Measurements from ENCODE around the gene IFNB1.

Gene IFNB1

DNA sequence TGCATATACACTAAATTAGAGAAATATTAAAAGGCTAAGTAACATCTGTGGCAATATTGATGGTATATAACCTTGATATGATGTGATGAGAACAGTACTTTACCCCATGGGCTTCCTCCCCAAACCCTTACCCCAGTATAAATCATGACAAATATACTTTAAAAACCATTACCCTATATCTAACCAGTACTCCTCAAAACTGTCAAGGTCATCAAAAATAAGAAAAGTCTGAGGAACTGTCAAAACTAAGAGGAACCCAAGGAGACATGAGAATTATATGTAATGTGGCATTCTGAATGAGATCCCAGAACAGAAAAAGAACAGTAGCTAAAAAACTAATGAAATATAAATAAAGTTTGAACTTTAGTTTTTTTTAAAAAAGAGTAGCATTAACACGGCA lies 7.3 kb upstream of the IFNB1 start:
- TF ChIP-seq CTCF (IDR thresholded peaks at IDR 0.05; ENCODE audit: borderline replicate concordance, insufficient read depth, low read depth, low read length), result no peak
- H3K4me3 ChIP-seq (ENCODE audit: low read depth, low read length), result no peak overlapping the region

DNA sequence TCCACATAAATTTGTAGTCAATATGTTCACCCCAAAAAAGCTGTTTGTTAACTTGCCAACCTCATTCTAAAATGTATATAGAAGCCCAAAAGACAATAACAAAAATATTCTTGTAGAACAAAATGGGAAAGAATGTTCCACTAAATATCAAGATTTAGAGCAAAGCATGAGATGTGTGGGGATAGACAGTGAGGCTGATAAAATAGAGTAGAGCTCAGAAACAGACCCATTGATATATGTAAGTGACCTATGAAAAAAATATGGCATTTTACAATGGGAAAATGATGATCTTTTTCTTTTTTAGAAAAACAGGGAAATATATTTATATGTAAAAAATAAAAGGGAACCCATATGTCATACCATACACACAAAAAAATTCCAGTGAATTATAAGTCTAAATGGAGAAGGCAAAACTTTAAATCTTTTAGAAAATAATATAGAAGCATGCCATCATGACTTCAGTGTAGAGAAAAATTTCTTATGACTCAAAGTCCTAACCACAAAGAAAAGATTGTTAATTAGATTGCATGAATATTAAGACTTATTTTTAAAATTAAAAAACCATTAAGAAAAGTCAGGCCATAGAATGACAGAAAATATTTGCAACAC lies 6.6 kb upstream of the IFNB1 start:
- TF ChIP-seq CTCF (IDR thresholded peaks at IDR 0.05; ENCODE audit: borderline replicate concordance, insufficient read depth, low read depth, low read length), result no peak

DNA sequence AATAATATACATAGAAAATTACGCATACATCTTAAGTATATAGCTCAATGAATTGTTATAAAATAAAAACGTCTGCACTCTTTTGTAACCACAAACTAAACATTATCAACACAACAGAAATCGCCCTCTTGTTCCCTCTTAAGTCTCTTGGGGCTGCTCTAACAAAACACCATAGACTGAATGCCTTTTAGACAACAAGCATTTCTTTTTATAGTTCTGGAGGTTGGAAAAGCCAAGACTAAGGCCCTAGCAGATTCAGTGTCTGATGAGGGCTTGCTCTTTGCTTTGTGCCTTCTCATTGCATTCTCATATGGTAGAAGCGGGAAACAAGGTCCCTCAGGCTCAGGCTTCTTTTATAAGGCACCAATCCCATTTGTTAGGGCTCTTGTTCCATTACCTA lies 4.9 kb upstream of the IFNB1 start:
- TF ChIP-seq CTCF (IDR thresholded peaks at IDR 0.05; ENCODE audit: borderline replicate concordance, insufficient read depth, low read depth, low read length), result no peak
- no peak overlapping the region for H3K4me3 ChIP-seq (ENCODE audit: low read depth, low read length)

More for the DNA sequence above, 6.6 kb upstream of the IFNB1 start:
- no peak overlapping the region for H3K4me3 ChIP-seq (ENCODE audit: low read depth, low read length)

- TF ChIP-seq CTCF (IDR thresholded peaks at IDR 0.05; ENCODE audit: borderline replicate concordance, insufficient read depth, low read depth, low read length), result no peak
- H3K4me3 ChIP-seq (ENCODE audit: low read depth, low read length), result no peak overlapping the region
Measured at GRCh38 chr9:21081999-21082398, 4.3 kb upstream of the IFNB1 start.

DNA sequence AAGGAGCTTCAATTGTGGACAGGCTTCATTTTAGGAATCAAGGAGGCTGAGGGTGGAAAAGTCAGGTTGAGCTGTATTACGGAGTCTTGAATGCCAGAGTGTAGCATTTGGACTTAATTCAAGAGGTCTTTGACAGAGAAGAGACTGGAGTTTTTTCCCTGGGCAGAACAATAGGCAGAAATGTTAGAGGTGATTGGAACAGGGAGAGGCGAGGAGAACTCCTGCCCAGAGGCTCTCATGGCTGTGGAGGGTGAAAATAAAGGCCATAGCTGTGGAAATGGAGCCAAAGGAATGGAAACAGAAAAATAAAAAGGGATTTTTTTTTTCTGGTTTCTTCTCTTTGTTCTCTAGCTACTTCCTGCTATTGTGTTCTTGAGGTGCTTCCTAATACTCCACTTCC lies 3.7 kb upstream of the IFNB1 start:
- H3K4me3 ChIP-seq (ENCODE audit: low read depth, low read length), result no peak overlapping the region
- no peak for TF ChIP-seq CTCF (IDR thresholded peaks at IDR 0.05; ENCODE audit: borderline replicate concordance, insufficient read depth, low read depth, low read length)

GRCh38 chr9:21080793-21081192 lies 3.1 kb upstream of the IFNB1 start:
- no peak for TF ChIP-seq CTCF (IDR thresholded peaks at IDR 0.05; ENCODE audit: borderline replicate concordance, insufficient read depth, low read depth, low read length)

DNA sequence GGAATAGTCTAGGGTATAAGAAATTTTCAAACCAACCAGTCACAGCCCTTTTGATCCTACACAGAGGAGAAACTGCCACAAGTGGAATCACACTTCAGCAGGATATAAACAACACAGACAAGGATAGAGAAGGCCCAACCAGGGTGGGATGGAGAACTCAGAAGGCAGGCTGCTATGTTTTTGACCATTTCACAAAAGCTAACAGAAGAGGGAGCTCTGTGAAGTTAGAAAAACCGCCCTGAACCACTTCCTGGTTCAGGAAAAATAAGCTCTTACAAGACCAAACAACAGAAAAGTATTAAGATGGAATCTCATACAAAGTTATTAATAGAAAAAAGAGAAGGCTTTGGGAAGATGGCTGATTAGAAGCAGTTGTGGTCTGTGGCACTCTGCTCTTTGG lies 960 bp upstream of the IFNB1 start:
- no peak for TF ChIP-seq CTCF (IDR thresholded peaks at IDR 0.05; ENCODE audit: borderline replicate concordance, insufficient read depth, low read depth, low read length)
- no peak overlapping the region for H3K4me3 ChIP-seq (ENCODE audit: low read depth, low read length)

More at GRCh38 chr9:21080793-21081192, 3.1 kb upstream of the IFNB1 start:
- no peak overlapping the region for H3K4me3 ChIP-seq (ENCODE audit: low read depth, low read length)
